ENCODE data around the gene INO80.
A peak's percentile ranks its signal among the peaks of the same experiment; 100 is the strongest.
"Not testable (repeated sequence)": the region's sequence is repeated elsewhere in the genome, so short reads cannot be mapped to it uniquely, and the experiment has no call there.

Gene INO80, protein sequence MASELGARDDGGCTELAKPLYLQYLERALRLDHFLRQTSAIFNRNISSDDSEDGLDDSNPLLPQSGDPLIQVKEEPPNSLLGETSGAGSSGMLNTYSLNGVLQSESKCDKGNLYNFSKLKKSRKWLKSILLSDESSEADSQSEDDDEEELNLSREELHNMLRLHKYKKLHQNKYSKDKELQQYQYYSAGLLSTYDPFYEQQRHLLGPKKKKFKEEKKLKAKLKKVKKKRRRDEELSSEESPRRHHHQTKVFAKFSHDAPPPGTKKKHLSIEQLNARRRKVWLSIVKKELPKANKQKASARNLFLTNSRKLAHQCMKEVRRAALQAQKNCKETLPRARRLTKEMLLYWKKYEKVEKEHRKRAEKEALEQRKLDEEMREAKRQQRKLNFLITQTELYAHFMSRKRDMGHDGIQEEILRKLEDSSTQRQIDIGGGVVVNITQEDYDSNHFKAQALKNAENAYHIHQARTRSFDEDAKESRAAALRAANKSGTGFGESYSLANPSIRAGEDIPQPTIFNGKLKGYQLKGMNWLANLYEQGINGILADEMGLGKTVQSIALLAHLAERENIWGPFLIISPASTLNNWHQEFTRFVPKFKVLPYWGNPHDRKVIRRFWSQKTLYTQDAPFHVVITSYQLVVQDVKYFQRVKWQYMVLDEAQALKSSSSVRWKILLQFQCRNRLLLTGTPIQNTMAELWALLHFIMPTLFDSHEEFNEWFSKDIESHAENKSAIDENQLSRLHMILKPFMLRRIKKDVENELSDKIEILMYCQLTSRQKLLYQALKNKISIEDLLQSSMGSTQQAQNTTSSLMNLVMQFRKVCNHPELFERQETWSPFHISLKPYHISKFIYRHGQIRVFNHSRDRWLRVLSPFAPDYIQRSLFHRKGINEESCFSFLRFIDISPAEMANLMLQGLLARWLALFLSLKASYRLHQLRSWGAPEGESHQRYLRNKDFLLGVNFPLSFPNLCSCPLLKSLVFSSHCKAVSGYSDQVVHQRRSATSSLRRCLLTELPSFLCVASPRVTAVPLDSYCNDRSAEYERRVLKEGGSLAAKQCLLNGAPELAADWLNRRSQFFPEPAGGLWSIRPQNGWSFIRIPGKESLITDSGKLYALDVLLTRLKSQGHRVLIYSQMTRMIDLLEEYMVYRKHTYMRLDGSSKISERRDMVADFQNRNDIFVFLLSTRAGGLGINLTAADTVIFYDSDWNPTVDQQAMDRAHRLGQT (N-terminal part only)

DNA sequence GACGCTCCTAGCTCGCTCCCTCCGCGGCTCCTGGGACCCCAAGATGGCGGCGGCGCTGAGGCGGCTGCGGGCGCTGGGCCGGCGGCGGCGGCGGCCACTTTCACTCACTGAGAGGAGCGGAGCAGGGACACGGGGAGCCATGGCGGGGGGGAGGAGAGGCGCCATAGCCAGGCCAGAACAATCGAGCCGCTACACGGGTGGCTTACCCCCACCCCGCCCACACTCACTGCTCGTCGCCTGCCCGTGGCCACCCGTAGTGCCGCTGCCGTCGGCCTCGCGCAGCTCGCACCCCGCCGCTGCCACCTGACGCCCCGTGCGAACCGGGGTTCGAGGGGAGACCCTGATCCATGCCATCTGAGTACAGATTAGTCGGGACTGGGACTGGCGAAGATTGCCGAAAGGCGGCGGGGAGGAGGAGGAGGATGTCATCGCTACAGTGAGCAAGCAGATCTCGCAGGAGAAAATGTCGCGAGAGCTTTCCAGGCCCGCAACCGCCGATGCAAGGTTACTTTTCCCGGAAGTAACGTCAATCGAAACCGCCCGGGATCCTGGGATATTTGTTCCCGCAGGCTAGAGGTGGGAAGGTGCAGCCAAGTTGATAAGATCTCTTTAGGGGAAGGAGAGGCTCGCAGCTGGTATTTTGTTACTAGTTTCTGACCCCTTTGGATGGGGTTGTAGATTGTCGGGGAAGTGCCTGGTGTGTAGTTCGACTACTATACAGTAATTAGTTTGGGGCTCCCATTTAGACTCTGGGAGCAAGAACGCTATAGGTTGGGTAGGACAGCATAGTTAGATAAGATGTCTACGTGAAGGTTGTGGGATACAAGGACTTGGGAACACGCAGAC, at the start of gene INO80:
Gene INO80 (minus strand): TSS at position 165 of the 846 bp plus-strand sequence. CDS start 19,970 bp downstream, outside the sequence.
- DNase-seq (ENCODE audit: low spot score): peak; percentile 81

DNA sequence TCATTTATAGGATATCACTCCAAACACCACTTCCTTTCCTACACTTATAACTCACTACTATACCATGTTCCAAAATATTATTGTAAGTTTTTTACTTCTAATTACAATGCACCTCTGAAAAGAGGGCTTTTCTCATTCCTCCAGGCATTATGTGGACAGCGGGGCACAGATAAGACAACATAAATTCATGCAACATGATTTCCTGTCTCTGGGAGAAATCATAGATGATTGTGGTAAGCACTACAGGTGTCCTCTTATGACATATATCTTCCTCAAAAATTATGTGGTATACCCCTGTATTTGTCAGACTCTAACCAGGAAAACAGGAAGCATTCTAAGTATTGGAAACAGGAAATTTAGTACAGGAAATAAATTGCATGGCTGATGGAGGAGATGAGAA, 45.7 kb upstream of the INO80 start:
- no peak for DNase-seq (ENCODE audit: low spot score)

DNA sequence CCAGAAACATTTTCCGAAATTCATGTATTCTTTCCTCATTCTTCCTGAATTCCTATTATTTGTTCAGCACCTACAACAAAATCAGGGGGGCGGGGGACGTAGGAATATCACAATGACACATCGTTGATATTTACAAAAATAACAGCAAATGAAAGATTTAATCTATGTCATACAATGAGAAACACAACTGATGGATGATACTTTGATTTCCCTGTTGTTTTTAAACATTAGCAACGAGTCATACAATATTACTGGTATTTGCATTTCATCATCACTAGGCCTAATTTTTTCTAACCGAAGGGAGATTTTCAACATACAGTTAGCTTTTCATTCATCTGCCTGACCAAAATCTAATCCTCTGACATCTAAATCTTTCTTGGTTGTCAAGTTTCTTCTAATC, 45.3 kb upstream of the INO80 start:
- DNase-seq (ENCODE audit: low spot score): no peak

DNA sequence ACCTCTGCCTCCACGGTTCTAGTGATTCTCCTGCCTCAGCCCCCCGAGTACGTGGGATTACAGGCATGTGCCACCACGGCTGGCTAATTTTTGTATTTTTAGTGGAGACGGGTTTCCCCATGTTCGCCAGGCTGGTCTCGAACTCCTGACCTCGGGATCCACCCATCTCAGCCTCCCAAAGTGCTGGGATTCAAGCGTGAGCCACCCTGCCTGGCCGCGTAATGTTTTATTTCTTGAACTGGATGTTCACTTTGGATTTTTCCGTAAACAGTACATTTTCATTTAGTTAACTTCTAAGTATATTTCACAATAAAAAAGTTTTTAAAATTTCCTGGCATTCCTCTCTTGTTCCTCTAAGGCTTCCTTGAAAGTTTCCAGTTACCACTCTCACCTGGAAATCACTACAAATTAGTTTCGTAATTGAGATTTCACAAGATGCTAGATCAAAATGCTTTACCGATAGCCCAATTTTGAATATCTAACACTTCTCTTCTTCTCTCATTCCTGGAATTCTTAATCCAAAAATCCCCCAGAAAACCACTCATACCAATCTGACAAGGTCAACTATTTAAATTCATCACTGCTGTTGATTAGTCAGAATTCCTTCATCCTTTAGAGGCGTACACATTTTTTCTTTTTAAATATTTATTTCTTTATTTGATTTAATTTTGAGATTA, 44.7 kb upstream of the INO80 start:
- DNase-seq (ENCODE audit: low spot score): no peak

DNA sequence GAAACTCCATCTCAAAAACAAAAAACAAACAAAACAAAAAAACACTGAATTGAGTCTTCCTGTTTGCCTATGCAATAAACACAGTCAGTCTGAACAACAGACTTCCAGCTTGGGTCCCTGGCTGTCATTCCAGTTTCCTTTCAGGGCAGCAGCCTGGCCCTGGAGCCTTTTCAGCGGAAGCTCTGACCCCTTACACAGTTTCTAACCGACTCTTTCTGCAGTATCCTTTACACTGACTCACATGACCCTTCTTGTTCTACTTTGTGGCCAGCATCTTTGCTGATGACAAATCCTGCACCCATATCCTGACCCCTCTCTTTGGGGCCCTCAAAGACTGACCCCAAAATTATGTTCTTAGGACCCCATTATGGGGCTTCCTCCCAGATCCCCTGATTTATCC, 38.3 kb upstream of the INO80 start:
- no peak for DNase-seq (ENCODE audit: low spot score)

DNA sequence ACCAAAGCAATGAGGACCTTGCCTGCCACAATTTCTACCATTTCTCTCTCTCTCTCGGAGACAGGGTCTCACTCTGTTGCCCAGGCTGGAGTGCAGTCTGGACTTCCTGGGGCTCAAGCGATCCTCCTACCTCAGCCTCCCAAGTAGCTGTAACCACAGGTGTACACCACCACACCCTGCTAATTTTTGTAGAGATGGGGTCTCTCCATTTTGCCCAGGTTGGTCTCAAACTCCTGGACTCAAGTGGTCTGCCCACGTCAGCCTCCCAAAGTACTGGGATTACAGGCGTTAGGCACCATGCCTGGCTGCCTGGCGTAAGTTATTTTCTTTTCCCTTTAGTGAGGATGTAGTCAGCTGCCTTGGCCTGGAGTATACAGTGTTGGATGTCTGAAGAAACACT, 37.7 kb upstream of the INO80 start:
- no peak for DNase-seq (ENCODE audit: low spot score)

DNA sequence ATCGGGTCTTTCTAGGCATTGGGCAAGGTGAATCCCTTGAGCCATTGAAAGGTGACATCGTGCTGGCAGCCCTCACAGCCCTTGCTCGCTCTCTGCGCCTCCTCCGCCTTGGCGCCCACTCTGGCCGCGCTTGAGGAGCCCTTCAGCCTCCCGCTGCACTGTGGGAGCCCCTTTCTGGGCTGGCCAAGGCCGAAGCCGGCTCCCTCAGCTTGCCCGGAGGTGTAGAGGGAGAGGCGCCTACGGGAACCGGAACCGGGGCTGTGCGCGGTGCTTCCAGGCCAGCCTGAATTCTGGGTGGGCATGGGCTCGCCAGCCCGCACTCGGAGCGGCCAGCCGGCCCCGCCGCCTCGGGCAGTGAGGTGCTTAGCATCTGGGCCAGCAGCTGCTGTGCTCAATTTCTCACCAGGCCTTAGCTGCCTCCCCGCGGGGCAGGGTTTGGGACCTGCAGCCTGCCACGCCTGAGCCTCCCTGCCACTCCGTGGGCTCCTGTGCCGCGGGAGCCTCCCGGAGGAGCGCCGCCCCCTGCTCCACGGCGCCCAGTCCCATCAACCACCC, 35.4 kb upstream of the INO80 start:
- no peak for DNase-seq (ENCODE audit: low spot score)

DNA sequence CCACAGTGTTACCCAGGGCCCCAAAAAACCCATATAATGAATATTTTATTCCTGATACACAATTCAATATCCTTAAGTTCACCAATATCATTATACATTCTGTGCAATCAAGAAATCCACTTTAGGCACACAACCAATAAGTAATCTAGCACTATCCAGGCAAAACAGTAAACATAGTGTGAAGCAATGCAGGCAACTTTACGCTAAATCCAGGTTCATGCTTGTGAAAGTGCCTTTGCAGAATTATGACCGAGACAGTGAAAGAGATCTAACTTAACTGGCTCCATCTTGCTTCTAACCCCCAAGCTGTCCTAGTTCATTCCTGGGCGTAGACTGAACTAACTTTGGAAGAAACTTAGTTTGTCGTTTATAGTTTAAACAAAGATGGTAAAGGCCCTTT, 34.2 kb upstream of the INO80 start:
- no peak for DNase-seq (ENCODE audit: low spot score)

DNA sequence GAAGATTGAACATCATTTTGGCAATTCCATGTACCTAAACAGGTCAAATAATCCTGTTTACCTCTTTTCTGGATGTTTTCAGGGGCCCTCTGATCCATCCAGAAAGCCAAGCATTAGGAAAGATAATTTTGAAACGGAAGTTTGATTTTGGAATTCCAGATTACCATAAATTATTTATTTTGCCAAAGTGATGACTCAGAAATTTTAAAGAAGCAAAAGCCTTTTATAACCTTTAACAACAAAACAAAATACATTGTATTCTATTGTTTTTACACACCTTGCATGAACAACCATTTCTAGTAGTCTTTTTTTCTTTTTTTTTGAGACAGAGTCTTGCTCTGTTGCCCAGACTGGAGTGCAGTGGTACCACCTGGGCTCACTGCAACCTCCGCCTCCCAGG, 32.0 kb upstream of the INO80 start:
- DNase-seq (ENCODE audit: low spot score): no peak

DNA sequence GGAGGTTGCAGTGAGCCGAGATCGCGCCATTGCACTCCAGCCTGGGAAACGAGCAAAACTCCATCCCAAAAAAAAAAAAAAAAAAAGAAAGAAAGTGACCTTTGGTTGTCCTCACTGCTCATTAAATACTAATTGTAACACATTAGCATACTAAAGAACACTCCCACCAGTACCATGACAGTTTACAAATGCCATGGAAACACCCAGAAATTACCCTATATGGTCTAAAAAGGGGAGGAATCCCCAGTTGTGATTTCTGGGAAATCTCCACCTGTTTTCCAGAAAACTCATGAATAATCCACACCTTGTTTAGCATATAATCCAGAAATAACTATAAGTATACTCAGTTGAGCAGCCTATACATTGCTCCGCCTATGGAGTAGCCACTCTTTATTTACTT, 23.5 kb upstream of the INO80 start:
- no peak for DNase-seq (ENCODE audit: low spot score)

DNA sequence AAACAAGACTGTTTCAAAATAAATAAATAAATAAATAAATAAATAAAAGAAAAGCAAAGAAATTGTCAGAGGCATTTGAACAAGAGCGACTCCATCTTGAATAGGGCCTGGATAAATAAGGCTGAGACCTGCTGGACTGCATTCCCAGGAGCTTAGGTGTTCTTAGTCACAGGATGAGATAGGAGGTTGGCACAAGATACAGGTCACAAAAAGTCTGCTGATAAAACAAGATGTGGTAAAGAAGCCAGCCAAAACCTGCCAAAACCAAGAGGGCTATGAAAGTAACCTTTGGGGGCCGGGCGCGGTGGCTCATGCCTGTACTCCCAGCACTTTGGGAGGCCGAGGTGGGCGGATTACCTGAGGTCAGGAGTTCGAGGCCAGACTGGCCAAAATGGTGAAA, 23.0 kb upstream of the INO80 start:
- not testable (repeated sequence) for DNase-seq (ENCODE audit: low spot score)

DNA sequence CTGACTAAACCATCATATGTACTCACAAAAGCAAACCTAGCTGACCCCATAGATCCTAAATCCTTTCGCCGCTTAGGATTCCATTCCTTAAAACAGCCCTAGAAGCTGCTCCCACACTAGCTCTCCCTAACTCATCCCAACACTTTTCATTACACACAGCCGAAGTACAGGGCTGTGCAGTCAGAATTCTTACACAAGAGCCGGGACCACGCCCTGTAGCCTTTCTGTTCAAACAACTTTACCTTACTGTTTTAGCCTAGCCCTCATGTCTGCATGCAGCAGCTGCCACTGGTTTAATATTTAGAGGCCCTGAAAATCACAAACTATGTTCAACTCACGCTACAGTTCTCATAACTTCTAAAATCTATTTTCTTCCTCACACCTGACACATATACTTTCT, 19.5 kb upstream of the INO80 start:
- DNase-seq (ENCODE audit: low spot score): not testable (repeated sequence)

DNA sequence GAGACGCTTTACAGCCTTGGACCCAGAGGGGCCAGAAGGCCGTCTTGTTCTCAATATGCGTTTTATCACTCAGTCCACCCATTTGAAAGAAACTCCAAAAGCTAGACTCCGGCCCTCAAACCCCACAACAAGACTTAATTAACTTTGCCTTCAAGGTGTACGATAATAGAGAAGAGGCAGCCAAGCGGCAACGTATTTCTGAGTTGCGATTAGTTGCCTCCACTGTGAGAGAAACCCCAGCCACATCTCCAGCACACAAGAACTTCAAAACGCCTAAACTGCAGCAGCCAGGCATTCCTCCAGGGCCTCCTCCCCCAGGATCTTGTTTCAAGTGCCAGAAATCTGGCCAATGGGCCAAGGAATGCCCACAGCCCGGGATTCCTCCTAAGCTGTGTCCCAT, 17.4 kb upstream of the INO80 start:
- no peak for DNase-seq (ENCODE audit: low spot score)

DNA sequence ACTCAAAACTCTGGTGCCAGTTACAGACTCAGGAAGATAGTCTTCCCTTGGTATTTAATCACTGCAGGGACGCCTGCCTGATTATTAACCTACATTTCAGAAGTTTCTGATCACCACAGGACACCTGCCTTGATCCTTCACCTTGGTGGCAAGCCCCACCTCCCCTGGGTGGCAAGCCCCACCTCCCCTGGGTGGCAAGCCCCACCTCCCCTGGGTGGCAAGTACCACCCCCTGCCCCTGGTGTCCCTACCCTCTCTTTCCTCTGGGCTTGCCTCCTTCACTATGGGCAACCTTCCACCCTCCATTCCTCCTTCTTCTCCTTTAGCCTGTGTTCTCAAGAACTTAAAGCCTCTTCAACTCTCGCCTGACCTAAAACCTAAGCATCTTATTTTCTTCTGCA, 16.0 kb upstream of the INO80 start:
- not testable (repeated sequence) for DNase-seq (ENCODE audit: low spot score)

DNA sequence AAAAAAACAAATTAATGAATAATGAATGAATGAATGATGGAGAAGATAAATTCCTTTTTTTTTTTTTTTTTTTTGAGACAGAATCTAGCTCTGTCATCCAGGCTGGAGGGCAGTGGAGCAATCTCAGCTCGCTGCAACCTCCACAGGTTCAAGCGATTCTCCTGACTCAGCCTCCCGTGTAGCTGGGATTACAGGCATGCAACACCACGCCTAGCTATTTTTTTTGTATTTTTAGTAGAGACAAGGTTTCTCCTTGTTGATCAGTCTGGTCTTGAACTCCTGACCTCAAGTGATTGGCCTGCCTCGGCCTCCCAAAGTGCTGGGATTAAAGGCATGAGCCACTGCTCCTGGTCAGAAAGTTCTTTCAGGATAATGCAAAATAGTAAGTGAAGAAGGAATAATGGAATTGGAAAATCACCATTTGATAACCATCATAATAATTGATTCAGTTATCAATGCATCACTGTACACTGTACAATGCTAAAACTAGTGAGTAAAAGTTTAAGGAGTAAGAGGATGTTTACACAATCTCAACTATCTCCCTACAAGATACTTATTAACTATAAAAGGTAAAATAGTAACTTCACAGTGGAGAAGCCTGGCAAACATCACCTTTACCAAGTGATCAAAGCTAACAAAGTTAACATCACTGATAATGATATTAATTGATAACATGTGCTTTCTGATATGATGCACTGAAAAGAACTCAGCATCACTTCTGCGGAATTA, 12.3 kb upstream of the INO80 start:
- DNase-seq (ENCODE audit: low spot score): no peak

DNA sequence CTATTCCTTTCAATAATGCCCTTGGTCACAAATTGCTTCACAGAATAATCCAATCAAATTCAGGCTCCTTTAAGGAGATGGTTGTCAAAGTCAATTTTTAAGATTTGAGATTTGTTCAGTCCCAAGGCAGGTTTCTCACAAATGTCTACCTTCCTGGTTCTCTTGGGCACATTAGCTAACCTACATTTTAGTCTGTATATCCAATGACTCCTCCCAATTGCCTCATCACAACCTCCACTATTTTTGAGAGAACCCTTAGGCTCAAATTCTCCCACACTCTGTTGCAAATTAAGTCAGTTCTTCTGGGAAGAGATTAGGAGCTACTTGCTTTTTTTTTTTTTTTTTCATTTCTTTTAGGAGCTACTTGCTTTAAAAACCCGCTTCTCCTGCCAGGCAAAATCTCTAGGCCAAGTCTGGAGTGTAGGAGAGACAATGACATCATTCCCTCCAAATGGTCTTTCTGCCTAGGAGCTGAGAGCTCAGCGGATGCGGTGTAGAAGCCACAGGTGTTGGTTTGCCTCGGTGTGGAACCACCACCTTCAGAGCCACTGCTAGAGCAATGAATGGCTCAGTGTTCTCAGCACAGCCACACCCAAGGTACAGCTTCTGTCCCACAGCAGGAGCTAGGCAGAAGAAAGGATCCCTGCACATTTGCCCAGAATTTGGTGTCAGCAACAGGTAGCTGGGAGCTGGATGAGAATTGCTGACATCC, 10.0 kb upstream of the INO80 start:
- no peak for DNase-seq (ENCODE audit: low spot score)

DNA sequence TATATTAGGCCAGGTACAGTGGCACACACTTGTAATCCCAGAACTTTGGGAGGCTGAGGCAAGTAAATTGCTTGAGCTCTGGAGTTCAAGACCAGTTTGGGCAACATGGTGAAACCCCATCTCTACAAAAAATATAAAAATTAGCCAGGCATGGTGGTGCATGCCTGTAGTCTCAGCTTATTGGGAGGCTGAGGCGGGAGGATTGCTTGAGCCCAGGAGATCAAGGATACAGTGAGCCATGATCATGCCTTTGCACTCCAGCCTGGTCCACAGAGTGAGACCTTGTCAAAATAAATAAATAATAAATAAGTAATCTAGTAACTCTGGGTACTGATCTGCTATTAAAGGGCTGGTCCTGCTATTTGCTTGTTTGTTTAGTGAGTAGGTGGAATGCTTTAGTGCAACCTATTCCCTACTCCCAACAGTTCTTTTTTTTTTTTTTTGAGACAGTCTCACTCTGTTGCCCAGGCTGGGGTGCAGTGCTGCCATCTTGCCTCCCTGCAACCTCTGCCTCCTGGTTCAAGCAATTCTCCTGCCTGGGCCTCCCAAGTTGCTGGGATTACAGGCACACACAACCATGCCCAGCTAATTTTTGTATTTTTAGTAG, 9.1 kb upstream of the INO80 start:
- DNase-seq (ENCODE audit: low spot score): no peak

DNA sequence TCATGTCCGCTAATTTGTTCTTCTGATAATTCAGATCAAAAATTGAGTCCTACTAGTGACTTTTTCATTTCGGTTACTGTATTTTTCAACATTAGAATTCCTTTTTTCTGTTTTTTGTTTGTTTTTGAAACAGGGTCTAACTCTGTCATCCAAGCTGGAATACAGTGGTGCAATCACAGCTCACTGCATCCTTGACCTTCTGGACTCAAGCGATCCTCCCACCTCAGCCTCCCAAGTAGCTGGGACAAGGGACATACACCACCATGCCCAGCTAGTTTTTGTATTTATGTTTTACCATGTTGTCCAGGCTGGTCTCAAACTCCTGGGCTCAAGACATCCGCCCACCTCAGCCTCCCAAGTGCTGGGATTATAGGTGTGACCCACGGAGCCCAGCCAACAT, 8.0 kb upstream of the INO80 start:
- no peak for DNase-seq (ENCODE audit: low spot score)

DNA sequence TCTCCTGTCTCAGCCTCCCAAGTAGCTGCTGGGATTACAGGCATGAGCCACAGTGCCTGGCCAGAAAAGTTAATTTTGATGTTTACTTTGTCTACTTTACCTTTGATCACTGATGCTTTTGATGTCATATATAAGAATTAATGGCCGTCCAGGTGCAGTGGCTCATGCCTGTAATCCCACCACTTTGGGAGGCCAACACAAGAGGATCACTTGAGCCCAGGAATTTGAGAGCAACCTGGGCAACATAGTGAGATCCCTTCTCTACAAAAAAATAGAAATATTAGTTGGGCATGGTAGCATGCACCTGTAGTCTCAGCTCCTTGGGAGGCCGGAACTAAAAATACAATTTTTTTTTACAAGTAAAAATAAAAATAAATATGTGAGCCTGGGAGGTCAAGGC, 6.8 kb upstream of the INO80 start:
- DNase-seq (ENCODE audit: low spot score): no peak

All from COLO829 (cell line).